Raji (cell line): ENCODE data around the gene PDS5A.
A peak's percentile ranks its signal among the peaks of the same experiment; 100 is the strongest.

Source experiments
- POLR2A ChIP-seq: IDR thresholded peaks from 2 replicates; pipeline ENCODE4 v1.6.1; 2011; ENCODE audit warnings: low read depth, low read length, control low read depth; ENCODE audit not compliant: insufficient read depth

PDS5A gene, protein sequence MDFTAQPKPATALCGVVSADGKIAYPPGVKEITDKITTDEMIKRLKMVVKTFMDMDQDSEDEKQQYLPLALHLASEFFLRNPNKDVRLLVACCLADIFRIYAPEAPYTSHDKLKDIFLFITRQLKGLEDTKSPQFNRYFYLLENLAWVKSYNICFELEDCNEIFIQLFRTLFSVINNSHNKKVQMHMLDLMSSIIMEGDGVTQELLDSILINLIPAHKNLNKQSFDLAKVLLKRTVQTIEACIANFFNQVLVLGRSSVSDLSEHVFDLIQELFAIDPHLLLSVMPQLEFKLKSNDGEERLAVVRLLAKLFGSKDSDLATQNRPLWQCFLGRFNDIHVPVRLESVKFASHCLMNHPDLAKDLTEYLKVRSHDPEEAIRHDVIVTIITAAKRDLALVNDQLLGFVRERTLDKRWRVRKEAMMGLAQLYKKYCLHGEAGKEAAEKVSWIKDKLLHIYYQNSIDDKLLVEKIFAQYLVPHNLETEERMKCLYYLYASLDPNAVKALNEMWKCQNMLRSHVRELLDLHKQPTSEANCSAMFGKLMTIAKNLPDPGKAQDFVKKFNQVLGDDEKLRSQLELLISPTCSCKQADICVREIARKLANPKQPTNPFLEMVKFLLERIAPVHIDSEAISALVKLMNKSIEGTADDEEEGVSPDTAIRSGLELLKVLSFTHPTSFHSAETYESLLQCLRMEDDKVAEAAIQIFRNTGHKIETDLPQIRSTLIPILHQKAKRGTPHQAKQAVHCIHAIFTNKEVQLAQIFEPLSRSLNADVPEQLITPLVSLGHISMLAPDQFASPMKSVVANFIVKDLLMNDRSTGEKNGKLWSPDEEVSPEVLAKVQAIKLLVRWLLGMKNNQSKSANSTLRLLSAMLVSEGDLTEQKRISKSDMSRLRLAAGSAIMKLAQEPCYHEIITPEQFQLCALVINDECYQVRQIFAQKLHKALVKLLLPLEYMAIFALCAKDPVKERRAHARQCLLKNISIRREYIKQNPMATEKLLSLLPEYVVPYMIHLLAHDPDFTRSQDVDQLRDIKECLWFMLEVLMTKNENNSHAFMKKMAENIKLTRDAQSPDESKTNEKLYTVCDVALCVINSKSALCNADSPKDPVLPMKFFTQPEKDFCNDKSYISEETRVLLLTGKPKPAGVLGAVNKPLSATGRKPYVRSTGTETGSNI (N-terminal part only)

DNA sequence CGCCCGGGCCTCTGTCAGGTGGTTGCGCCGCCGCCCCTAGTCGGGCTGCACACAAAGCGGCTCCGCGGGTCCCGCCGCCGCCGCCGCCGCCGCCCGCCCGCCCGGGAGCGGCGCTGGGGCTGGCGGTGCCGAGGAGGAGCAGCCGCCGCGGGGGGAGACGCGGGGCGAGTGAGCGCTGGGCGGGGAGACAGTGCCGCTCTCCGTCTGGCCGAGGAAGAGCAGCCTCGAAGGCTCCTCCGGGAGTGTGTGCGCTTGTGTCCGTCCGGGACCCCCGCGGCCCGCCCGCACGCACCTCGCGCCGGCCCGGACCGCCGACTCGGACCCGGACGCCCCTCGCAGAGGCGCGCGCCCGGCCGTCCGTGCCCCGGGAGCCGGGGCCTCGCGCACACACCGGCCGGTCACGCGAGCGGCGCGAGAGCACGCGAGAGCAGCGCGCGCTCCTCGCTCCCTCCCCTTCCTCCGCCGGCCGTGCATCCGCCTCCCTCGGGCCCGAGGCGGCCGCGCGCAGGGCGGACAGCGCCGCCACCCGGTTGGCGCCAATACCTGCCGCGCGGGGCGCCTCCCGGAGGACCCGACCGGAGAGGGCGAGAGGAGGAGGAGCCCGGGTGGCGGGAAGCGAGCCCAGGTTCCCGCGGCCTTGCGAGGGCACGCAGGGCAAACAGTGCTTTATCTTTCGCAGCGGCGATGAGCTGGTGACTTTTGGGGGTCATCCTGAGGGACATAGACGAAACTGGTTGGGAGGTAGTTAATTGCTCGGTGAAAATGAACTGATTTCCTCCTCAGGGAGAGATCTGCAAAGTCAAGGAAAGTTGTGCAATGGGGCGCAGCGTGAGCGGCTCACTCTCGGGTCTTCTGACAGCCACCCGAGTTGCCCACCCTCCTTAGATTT is at the start of gene PDS5A:
PDS5A (minus strand) TSS at position 423 of the 889 bp plus-strand sequence. CDS start 1,334 bp downstream, outside the sequence.
- peak; percentile 85 for TF ChIP-seq POLR2A

DNA sequence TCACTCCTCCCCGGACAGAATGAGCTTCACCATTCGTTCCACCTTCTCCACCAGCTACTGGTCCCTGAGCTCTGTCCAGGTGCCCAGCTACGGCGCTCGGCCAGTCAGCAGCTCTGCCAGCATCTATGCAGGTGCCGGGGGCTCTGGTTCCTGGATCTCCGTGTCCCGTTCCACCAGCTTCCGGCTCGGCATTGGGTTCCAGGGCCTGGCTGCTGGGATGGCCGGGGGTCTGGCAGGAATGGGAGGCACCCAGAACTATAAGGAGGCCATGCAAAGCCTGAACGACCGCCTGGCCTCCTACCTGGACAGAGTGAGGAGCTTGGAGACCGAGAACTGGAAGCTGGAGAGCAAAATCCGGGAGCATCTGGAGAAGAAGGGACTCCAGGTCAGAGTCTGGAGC is 42.5 kb upstream of the PDS5A start:
- no peak for TF ChIP-seq POLR2A

DNA sequence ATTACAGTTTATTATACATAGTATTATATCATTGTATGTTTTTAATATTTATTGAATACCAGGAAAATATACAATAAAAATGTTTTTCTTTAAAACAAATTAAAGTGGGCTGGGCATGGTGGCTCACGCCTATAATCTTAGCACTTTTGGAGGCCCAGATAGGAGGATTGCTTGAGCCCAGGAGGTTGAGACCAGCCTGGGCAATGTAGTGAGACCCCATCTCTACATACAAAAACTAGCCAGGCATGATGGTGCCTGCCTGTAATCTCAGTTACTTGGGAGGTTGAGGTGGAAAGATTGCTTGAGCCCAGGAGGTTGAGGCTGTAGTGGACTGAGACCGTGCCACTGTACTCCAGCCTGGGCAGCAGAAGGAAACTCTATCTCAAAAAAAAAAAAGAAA is 38.3 kb upstream of the PDS5A start:
- TF ChIP-seq POLR2A = no peak

DNA sequence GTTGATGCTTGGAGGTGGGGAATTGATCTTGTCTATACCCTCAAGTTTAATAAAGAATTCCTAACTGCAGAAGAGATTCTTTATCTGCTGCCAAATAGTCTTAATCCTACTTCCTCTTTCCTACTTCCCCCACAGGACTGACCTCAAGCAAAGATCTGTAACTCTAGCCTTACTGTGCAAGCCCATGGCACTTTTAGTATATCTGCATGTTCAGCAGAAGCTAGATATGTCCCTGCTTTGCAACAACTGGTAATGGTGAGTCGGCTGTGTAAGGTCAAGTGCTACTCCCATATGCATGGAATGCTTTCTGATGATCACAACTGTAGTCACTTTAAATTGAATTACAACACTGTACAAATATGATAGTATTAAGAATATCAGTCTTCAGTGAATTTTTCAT is 26.3 kb upstream of the PDS5A start:
- TF ChIP-seq POLR2A = no peak

- TF ChIP-seq POLR2A = no peak
These were observed 23.0 kb upstream of the PDS5A start for GRCh38 chr4:40000711-40001110.

DNA sequence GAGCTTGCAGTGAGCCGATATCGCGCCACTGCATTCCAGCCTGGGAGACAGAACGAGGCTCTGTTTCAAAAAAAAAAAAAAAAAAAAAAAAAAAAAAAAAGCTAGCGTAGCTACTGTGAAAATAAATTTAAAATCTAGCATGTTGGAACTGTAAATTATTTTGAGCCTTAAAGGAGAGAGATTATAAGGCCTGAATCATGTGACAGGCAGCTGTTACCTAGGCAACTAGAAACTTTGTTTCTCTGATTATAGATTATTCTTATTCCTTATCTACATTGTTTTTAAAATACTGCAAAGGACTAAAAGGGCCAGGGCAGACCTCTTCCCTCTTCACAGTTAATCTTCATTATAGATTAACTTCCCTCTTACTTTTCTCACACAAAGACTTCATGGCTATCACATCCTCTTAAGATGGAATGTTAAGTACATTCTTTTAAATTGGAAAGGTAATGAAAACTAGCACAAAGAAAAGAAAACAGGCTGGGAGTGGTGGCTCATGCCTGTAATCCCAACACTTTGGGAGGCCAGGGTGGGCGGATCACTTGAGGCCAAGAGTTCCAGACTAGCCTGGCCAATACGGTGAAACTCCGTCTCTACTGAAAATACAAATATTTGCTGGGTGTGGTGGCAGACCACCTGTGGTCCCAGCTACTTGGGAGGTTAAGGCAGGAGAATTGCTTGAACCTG is 21.1 kb upstream of the PDS5A start:
- TF ChIP-seq POLR2A = no peak

DNA sequence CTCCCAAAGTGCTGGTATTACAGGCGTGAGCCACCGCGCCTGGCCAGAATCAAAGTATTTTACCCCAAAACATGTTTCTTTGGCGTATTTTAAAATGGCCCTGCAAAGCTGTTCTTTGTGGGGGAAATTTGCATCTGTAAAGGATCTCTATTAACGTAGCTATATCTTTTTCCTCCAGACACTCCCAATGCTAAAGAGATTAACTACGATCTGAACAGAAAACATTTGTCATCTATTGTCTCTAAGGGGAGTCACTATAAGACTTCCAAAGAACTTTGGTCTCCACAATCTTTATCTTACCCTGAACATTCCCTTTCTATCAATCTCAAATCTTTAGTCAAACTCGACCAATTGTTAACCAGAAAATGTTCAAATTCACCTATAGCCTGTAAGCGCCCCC is 19.1 kb upstream of the PDS5A start:
- no peak for TF ChIP-seq POLR2A

DNA sequence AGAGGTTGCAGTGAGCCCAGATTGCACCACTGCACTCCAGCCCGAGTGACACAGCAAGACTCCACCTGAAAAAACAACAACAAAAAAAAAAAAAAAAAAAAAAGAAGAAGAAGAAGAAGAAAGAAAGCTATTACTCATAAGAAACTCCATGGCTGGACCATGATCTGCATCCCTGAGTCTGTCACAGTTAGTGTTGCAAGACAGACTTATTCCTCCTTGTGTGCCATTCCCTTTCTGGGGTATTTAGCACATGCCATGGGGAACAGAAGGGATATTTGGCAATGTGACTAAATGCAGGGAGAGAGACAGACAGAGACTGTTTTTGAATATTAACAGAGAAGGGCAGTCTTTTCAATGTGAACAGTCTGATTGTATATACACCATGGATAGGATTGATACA is 16.7 kb upstream of the PDS5A start:
- TF ChIP-seq POLR2A = no peak

DNA sequence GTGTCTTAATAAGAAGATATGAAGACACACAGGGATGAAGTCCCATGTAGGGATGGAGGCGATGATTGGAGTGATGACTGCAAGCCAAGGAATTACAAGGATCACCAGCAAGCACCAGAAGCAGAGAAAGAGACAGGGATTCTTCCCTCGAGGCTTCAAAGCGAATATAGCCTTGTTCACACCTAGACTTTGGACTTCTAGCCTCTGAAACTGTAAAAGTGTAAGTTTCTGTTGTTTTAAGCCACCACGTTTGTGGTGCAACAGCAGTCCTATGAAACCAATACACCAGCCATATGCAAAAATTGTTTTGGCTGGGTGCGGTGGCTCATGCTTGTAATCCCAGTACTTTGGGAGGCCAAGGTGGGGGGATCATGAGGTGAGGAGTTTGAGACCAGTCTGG is 9.8 kb upstream of the PDS5A start:
- no peak for TF ChIP-seq POLR2A

DNA sequence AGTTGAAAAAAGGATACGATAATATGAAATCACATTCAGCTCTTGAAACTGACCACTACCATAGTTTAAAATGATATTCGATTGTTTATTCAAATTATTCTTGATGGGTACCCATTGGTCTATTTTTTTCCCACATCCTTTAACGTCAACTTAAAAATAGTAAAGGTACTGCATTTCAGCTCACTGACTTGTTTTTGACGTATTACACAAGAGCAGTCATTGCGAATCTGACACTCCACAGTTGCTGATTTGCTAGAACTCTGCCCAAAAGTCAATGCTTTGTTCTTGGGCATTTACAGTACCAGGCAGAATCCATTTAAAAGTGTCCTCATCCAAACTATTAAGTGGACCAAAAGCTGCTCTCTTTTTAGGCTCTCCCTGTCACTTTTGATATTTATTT is 1.2 kb upstream of the PDS5A start:
- no peak for TF ChIP-seq POLR2A

DNA sequence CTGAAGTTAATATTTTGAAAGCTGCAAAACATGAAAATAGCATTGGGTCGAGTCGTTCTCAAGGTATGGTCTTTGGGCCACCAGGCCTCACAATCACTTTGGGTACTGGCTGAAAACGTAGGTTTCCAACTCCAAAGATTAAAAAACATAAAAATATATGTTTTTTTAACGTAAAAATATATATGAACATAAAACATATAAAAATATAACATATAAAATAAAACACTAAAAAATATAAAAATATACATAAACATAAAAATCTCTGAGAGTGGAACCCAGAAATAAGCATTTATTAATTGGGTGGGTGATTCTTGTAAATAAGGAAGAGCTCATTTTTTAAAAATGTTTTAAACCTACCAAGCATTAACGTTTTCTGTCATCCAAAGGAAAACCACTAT is 666 bp upstream of the PDS5A start:
- no peak for TF ChIP-seq POLR2A

DNA sequence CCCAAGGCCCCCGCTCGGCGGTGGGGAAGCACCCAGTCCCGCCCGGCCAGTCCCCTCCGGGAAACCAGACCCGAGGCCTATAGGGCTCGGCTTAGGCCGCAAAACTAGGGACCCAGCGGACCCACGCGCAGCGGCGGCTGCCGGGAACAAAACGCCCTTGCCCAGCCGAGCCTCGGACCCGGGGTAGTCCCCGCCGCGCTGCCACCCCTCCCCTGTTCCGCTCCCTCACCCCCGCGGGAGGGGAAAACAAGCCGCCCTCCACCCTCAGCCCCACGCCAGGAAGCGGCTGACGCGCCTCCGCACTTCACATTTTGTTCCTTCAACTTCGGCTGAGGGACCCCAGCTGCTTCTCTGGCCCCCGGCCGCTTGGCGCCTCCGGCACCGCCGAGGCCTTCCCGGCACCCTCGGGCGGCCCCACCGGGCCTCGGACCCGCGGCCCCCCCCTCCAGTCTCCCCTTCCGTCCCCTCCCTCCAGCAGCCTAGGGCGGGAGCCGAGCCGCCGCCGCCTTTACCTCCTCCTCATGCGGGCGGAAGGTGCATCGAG is 694 bp downstream of the PDS5A start:
- no peak for TF ChIP-seq POLR2A

- no peak; the same call in 1 of the 2 replicates for TF ChIP-seq POLR2A
These were observed 1.4 kb downstream of the PDS5A start for GRCh38 chr4:39976141-39976944.
